Measurements from ENCODE around the gene FMNL2.
"Not testable (repeated sequence)": the region's sequence is repeated elsewhere in the genome, so short reads cannot be mapped to it uniquely, and the experiment has no call there.

Gene FMNL2

DNA sequence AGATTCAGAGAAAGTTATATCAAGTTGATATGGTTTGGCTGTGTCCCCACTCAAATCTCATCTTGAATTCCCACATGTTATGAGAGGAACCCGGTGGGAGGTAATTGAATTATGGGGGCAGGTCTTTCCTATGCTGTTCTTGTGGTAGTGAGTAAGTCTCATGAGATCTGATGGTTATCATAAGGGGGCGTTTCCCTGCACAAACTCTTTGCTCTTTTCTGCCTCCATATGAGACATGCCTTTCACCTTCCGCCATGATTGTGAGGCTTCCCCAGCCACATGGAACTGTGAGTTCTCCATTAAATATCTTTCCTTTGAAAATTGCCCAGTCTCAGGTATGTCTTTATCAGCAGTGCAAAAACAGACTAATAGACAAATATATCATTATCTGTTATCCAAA is 187.5 kb downstream of the FMNL2 start:
- not testable (repeated sequence) for DNase-seq (ENCODE audit: low read depth in 2 of 2)

GRCh38 chr2:152523091-152523490 is 188.1 kb downstream of the FMNL2 start:
- DNase-seq (ENCODE audit: low read depth in 2 of 2), result no peak

GRCh38 chr2:152525277-152525838 is 190.4 kb downstream of the FMNL2 start:
- DNase-seq (ENCODE audit: low read depth in 2 of 2), result no peak

- DNase-seq (ENCODE audit: low read depth in 2 of 2), result no peak
Observed at GRCh38 chr2:152529420-152530115, 194.6 kb downstream of the FMNL2 start.

GRCh38 chr2:152532241-152532640 is 197.3 kb downstream of the FMNL2 start:
- no peak for DNase-seq (ENCODE audit: low read depth in 2 of 2)

DNA sequence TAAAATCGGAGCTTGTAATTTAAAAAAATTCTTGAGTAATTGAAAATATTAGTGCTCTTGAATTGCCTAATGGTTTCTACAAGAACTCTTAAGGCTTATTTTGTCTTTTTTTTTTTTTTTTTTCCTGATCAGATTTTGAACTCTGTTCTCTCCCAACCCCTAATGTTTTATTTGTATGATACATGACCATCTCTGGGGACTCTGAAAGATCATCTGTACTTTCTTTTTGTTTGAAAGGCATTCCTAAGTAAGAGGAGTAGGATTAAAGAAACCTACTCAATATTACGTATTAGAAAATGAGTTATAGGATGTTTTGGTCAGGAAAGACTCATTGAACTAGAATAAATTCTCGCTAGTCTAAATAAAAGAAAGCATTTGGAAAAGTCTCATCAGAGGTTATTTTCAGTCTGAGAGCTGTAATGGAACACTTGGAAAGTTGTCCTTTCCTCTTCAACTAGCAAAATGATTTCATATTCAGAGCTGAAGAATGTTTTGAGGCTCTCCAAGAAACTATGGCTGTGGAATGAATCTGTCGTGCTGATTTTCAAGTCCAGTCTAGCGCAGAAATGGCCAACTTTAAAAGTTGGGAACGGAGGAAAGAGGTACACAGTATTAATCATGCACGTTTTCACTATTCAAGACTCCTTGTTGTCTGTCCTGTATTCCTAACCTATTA is 199.6 kb downstream of the FMNL2 start:
- DNase-seq (ENCODE audit: low read depth in 2 of 2), result no peak

DNA sequence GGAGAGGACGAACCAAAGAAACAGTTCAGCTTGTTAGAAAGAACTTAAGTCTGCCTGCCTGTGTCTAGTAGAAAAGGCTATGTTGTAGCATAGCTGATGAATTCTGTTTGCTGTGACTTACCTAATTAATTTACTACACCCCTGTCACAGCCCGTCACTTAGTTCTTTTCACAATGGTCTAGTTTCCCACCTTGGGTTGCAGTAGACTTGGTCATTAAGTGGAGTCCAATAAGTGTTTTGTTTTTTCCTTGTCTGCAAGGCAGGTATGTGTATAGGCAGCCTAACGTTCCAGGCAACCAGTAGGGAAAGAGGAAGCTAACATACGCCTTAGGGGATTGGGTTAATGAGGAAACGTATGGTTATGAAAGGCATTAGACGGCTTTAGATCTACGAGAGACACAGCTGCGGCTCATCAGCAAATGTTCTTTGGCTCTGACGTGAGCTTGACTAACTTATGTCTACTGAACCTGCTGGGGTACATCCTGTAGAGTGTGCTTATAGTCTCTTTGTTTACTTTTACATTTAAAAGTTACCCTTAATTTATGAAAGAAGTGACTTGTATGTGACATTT is 202.2 kb downstream of the FMNL2 start:
- no peak for DNase-seq (ENCODE audit: low read depth in 2 of 2)

DNA sequence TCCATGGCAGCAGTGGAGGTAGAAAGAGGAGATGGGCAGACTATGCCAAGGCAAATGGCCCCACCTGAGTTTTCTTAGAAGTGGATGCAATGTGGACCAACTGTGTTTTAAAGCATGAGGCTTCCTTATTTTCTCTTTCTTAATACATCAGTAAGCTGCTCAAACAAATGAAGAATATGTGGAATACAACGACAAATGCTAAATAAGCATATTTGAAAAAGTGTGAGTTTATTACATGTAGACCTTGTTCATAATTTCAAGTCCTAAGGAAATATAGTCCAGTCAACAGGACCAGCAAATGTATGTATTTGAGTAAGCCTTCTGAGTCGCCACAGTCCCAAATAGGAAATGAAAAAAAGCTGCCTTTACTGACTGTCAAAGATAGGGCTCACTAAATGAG is 204.4 kb downstream of the FMNL2 start:
- DNase-seq (ENCODE audit: low read depth in 2 of 2), result no peak

- no peak for DNase-seq (ENCODE audit: low read depth in 2 of 2)
Observed at GRCh38 chr2:152541712-152542111, 206.7 kb downstream of the FMNL2 start.

DNA sequence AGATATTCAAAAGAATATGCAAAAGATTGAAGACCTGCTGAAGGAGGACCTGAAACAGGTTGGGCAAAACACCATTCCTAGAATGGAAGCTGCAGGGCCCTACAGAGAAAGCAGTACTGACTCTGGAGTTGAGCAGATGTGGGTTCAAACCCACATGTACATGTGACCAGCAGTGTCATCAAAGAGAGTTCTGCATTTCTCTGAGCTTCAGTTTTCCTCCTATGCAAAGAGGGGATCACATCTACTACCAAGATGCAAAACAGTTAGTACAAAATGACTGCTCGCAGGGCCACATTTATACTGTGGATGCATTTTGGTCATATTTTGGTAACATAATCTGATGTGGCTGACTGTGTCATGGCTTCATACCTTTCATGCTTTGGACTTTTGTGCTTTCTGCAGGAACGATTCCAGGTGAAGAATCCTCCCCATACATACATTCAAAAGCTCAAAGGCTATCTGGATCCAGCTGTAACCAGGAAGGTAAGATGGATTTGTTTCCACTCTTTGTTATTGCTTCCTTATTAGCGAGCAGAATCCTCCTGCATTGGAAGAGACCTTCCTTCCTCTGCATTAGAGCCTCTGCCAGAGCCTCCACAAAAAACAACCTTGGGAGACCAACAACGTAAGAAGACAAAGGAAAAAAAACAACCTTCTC is 207.5 kb downstream of the FMNL2 start:
- no peak for DNase-seq (ENCODE audit: low read depth in 2 of 2)

DNA sequence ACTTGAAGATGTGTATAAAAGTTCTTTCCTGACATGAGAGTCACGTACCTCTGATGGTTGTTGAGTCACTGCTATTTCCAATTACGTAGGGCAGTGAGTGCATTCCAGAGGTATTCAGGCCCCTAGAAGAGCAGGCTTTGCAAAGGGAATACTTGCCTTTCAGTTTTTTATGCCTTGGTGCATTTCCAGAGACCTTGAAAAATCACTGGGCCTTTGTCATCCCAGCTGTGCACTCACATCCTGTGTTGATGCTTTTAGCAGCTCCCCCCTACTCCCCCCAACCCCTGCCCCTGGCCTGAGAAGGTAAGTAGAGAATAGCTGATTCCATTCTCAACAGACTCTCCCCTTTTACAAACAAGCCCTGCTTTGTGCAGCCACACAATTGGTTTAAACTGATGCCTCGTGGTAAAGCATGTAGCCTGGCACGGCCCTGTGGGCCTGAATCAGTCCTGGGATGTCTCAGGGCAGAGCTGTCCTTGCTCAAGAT is 208.1 kb downstream of the FMNL2 start:
- no peak for DNase-seq (ENCODE audit: low read depth in 2 of 2)

GRCh38 chr2:152543717-152544116 is 208.7 kb downstream of the FMNL2 start:
- no peak for DNase-seq (ENCODE audit: low read depth in 2 of 2)

- DNase-seq (ENCODE audit: low read depth in 2 of 2), result no peak
Observed at GRCh38 chr2:152544638-152545037, 209.7 kb downstream of the FMNL2 start.

- no peak for DNase-seq (ENCODE audit: low read depth in 2 of 2)
Observed at GRCh38 chr2:152546230-152546837, 211.4 kb downstream of the FMNL2 start.

GRCh38 chr2:152548111-152548875 is 213.3 kb downstream of the FMNL2 start:
- DNase-seq (ENCODE audit: low read depth in 2 of 2), result no peak

GRCh38 chr2:152548996-152549395 is 214.0 kb downstream of the FMNL2 start:
- no peak for DNase-seq (ENCODE audit: low read depth in 2 of 2)

DNA sequence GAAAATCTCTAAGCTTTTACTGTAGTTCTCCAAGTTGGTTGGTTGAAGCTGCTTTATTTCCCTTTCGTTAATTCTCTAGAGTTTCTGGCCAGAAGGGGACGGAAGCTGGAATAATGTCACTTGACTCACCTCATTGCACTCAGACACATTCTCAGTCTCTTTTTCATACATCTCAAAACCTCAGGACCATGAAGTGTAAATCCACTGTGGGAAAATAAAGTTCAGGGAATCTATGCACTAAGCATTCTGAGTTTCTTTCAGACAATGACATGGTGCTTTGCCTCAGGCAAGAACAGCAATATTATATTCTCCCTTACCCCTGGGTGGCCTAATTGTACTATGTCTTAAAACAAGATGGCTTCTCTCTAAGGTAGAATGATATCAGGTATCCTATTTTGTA is 214.4 kb downstream of the FMNL2 start:
- no peak for DNase-seq (ENCODE audit: low read depth in 2 of 2)

- no peak for DNase-seq (ENCODE audit: low read depth in 2 of 2)
Observed at GRCh38 chr2:152550386-152550785, 215.4 kb downstream of the FMNL2 start.

GRCh38 chr2:152552888-152553287 is 217.9 kb downstream of the FMNL2 start:
- DNase-seq (ENCODE audit: low read depth in 2 of 2), result no peak

DNA sequence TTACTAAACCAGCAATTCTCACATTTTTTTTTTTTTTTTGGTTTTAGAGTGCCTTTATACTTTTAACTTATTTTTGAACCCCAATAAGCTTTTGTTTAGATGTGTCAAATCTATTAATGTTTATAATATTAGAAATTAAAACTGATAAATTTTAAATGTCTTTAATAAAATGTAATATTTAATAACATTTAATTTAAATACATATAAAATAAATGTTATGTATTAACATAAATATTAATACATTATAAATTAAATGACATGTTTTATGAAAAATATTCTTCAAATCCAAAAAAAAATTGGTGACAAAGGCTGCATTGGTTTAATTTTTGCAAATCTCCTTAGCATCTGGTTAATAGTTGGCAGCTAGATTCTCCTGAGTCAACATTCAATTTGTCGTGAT is 218.5 kb downstream of the FMNL2 start:
- no peak for DNase-seq (ENCODE audit: low read depth in 2 of 2)

DNA sequence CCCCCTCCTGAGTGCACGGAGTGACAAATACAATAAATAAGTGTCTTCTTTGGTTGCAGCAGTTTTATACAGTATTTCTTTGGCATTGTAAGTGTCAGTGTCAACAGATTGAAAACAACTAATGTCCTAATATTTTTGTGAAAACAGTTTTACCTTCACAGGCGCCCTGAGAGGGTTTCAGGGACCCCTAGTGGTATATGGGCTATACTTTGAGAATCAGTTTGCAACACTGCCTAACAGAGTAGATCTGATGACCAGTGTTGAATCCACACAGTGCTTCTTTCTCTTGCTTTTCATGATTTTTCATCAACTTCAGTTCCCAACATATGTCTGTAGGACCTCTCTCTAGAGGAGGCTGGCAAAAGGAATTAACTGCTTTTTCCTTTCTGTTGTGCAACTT is 220.1 kb downstream of the FMNL2 start:
- DNase-seq (ENCODE audit: low read depth in 2 of 2), result no peak

Data from activated CD8-positive, alpha-beta memory T cell treated with anti-CD3 and anti-CD28 coated beads for 4 hours (primary cell).